RWPE1 (cell line): Measurements from ENCODE around the gene ZNF667.

ENCODE experiments used
- CTCF ChIA-PET: fragments of 350-600 bp; sonication (Branson Sonifier 250); formaldehyde crosslinking; extraction: SDS; loops from one replicate; lab custom pipeline; 2021; lab: Yijun Ruan, JAX
- POLR2A ChIA-PET: fragments of 400-600 bp; formaldehyde crosslinking; extraction: SDS; loops from one replicate; lab custom pipeline; 2020; ENCODE audit warnings: antibody characterized with exemption; ENCODE audit not compliant: low non-redundant PET; lab: Yijun Ruan, JAX
- DNase-seq: peaks from one replicate; pipeline ENCODE4 v3.0.0; 2012; ENCODE audit warnings: low spot score
- H3K27ac ChIP-seq: fragments of 450-650 bp; 2 replicates; pipeline ENCODE4 v1.5.1; 2017
- CTCF ChIP-seq: fragments of 450-650 bp; conservative IDR thresholded peaks from 2 replicates; pipeline ENCODE4 v1.5.1; 2017; ENCODE audit warnings: low read depth, mild to moderate bottlenecking

The ZNF667 gene

GRCh38 chr19:56477429-56478338 is 539 bp upstream of the ZNF667 start:
- peak overlapping the region; percentile 65 for H3K27ac ChIP-seq
- TF ChIP-seq CTCF, result no peak
- ChIA-PET POLR2A (no interaction called here), CTCF (no interaction called here)
- DNase-seq, result peak; percentile 46

GRCh38 chr19:56476093-56476492 is 1.1 kb downstream of the ZNF667 start:
- ChIA-PET CTCF (no interaction called here), POLR2A (no interaction called here)
- TF ChIP-seq CTCF, result no peak
- no peak for DNase-seq
- no peak overlapping the region for H3K27ac ChIP-seq

GRCh38 chr19:56474308-56474707 is 2.8 kb downstream of the ZNF667 start:
- no peak for TF ChIP-seq CTCF
- no peak overlapping the region for H3K27ac ChIP-seq
- ChIA-PET POLR2A (no interaction called here), CTCF (no interaction called here)
- no peak for DNase-seq

GRCh38 chr19:56441206-56441792 is 35.8 kb downstream of the ZNF667 start:
- no peak for DNase-seq
- H3K27ac ChIP-seq, result no peak overlapping the region
- POLR2A ChIA-PET, result no interaction called here
- CTCF ChIA-PET, result no interaction called here
- no peak for TF ChIP-seq CTCF

- DNase-seq, result no peak
- CTCF ChIA-PET, result no interaction called here
- POLR2A ChIA-PET, result no interaction called here
- no peak for TF ChIP-seq CTCF
- H3K27ac ChIP-seq, result no peak overlapping the region
These were observed 53.2 kb downstream of the ZNF667 start for GRCh38 chr19:56423985-56424353.

GRCh38 chr19:56423276-56423984 is 53.7 kb downstream of the ZNF667 start:
- ChIA-PET CTCF (no interaction called here), POLR2A (no interaction called here)
- no peak for DNase-seq
- no peak overlapping the region for H3K27ac ChIP-seq
- no peak for TF ChIP-seq CTCF
